OCI-LY1 (cell line): Measurements from ENCODE around the gene KIAA1549.

Experiments
- H2AFZ ChIP-seq: fragments of 200-600 bp; sonication (generic), shearing (Covaris generic); 2 replicates; pipeline ENCODE4 v1.6.0; 2014; ENCODE audit warnings: antibody characterized with exemption, mild to moderate bottlenecking, low read length
- H3F3A ChIP-seq: fragments of 200-600 bp; sonication (generic), shearing (Covaris generic); 2 replicates; pipeline ENCODE4 v1.6.0; 2014; ENCODE audit warnings: mild to moderate bottlenecking, antibody characterized with exemption, low read length, moderate library complexity; ENCODE audit not compliant: insufficient read depth
- H3K27ac ChIP-seq: fragments of 200-600 bp; sonication (generic); 2 replicates; pipeline ENCODE4 v1.5.1; 2014; ENCODE audit warnings: low read length, mixed run types, mild to moderate bottlenecking, low read depth; ENCODE audit not compliant: poor library complexity, severe bottlenecking
- H3K27me3 ChIP-seq: fragments of 200-600 bp; sonication (generic); 2 replicates; pipeline ENCODE4 v1.6.0; 2014; ENCODE audit warnings: antibody characterized with exemption, mild to moderate bottlenecking, low read length, moderate library complexity; ENCODE audit not compliant: insufficient read depth
- H3K36me3 ChIP-seq: fragments of 200-600 bp; sonication (generic); 2 replicates; pipeline ENCODE4 v1.6.1; 2014; ENCODE audit warnings: mild to moderate bottlenecking, antibody characterized with exemption, low read length, moderate library complexity, mixed read lengths; ENCODE audit not compliant: insufficient read depth
- H3K4me1 ChIP-seq: fragments of 200-600 bp; sonication (generic); 2 replicates; pipeline ENCODE4 v1.5.1; 2014; ENCODE audit warnings: mild to moderate bottlenecking, low read length, moderate library complexity; ENCODE audit not compliant: insufficient read depth, severe bottlenecking
- H3K4me2 ChIP-seq: fragments of 200-600 bp; sonication (generic), shearing (Covaris generic); 2 replicates; pipeline ENCODE4 v1.6.1; 2014; ENCODE audit warnings: low read length
- H3K4me3 ChIP-seq: fragments of 200-600 bp; sonication (generic); 2 replicates; pipeline ENCODE4 v1.5.1; 2014; ENCODE audit warnings: low read length, low read depth, mild to moderate bottlenecking, mixed read lengths; ENCODE audit not compliant: poor library complexity, severe bottlenecking
- H3K79me2 ChIP-seq: fragments of 200-600 bp; shearing (Covaris generic); 2 replicates; pipeline ENCODE4 v1.6.1; 2016; ENCODE audit warnings: mixed run types, low read length, mixed read lengths; ENCODE audit not compliant: insufficient read depth
- H3K9ac ChIP-seq: fragments of 200-600 bp; sonication (generic), shearing (Covaris generic); 2 replicates; pipeline ENCODE4 v1.6.1; 2014; ENCODE audit warnings: mild to moderate bottlenecking, low read length, mixed read lengths
- H3K9me2 ChIP-seq: fragments of 200-600 bp; sonication (generic), shearing (Covaris generic); 2 replicates; pipeline ENCODE4 v1.6.1; 2014; ENCODE audit warnings: low read depth, mild to moderate bottlenecking, low read length, mixed read lengths
- H3K9me3 ChIP-seq: fragments of 200-600 bp; shearing (Covaris generic); 2 replicates; pipeline ENCODE4 v1.6.1; 2014; ENCODE audit warnings: low read length, mixed read lengths
- H4K20me1 ChIP-seq: fragments of 200-600 bp; sonication (generic), shearing (Covaris generic); 2 replicates; pipeline ENCODE4 v1.6.0; 2016; ENCODE audit warnings: mild to moderate bottlenecking, low read length; ENCODE audit not compliant: insufficient read depth
- CTCF ChIP-seq: fragments of 200-600 bp; sonication (generic), shearing (Covaris generic); IDR thresholded peaks from 2 replicates; pipeline ENCODE4 v1.5.1; 2017; ENCODE audit warnings: mild to moderate bottlenecking, antibody characterized with exemption, low read length, moderate library complexity, mixed read lengths
- EZH2 ChIP-seq: fragments of 200-600 bp; sonication (generic), shearing (Covaris generic); IDR thresholded peaks from 2 replicates; pipeline ENCODE4 v1.8.0; 2017; ENCODE audit warnings: borderline replicate concordance, mixed run types, mild to moderate bottlenecking, antibody characterized with exemption, low read length, moderate library complexity, mixed read lengths

Gene KIAA1549

GRCh38 chr7:138992052-138992531 is 10.9 kb upstream of the KIAA1549 start:
- TF ChIP-seq EZH2 (no peak), CTCF (no peak)
- H3K4me1 ChIP-seq, result no peaks in the 10 kb centered on the region
- no peak overlapping the region for H3K4me2 ChIP-seq
- H2AFZ ChIP-seq, result no peak overlapping the region
- no peaks in the 10 kb centered on the region for H3K27me3 ChIP-seq
- no peaks in the 10 kb centered on the region for H3K79me2 ChIP-seq
- peaks cover 5% of the 10 kb centered on the region for H3K9me3 ChIP-seq
- H3K9ac ChIP-seq, result no peak overlapping the region
- no peak overlapping the region for H3K4me3 ChIP-seq
- no peaks in the 10 kb centered on the region; the same call in 1 of the 2 replicates for H3K9me2 ChIP-seq
- no peak overlapping the region for H3K27ac ChIP-seq
- no peaks in the 10 kb centered on the region for H3K36me3 ChIP-seq
- H4K20me1 ChIP-seq, result no peaks in the 10 kb centered on the region
- H3F3A ChIP-seq, result no peaks in the 10 kb centered on the region

GRCh38 chr7:138987686-138988085 is 6.5 kb upstream of the KIAA1549 start:
- no peaks in the 10 kb centered on the region; the same call in 1 of the 2 replicates for H3K9me2 ChIP-seq
- no peaks in the 10 kb centered on the region for H3K4me1 ChIP-seq
- H3K27me3 ChIP-seq, result no peaks in the 10 kb centered on the region
- H3K79me2 ChIP-seq, result no peaks in the 10 kb centered on the region
- H3K27ac ChIP-seq, result no peak overlapping the region
- H2AFZ ChIP-seq, result no peak overlapping the region
- H3K36me3 ChIP-seq, result no peaks in the 10 kb centered on the region
- H3K4me3 ChIP-seq, result no peak overlapping the region
- no peaks in the 10 kb centered on the region for H4K20me1 ChIP-seq
- no peak overlapping the region for H3K9ac ChIP-seq
- peaks cover 5% of the 10 kb centered on the region for H3K9me3 ChIP-seq
- no peak overlapping the region for H3K4me2 ChIP-seq
- TF ChIP-seq CTCF (no peak), EZH2 (no peak)
- H3F3A ChIP-seq, result no peaks in the 10 kb centered on the region

- peak overlapping the region; percentile 56 for H3K4me3 ChIP-seq
- H2AFZ ChIP-seq, result no peak overlapping the region
- TF ChIP-seq CTCF (no peak), EZH2 (no peak)
Measured at GRCh38 chr7:138982204-138982623, 1.0 kb upstream of the KIAA1549 start.

More at GRCh38 chr7:138982204-138982623, 1.0 kb upstream of the KIAA1549 start:
- Histone ChIP-seq H3K9me2 (no peaks in the 10 kb centered on the region), H3F3A (no peaks in the 10 kb centered on the region), H3K27me3 (peaks cover 7% of the 10 kb centered on the region; the same call in 1 of the 2 replicates), H4K20me1 (no peaks in the 10 kb centered on the region), H3K4me1 (peaks cover 9% of the 10 kb centered on the region), H3K4me2 (peak overlapping the region; percentile 66), H3K9me3 (no peaks in the 10 kb centered on the region), H3K27ac (no peak overlapping the region), H3K36me3 (no peaks in the 10 kb centered on the region), H3K79me2 (no peaks in the 10 kb centered on the region), H3K9ac (no peak overlapping the region; the same call in 1 of the 2 replicates)
